ENCODE measurements around the gene CTNNAL1.

DNA sequence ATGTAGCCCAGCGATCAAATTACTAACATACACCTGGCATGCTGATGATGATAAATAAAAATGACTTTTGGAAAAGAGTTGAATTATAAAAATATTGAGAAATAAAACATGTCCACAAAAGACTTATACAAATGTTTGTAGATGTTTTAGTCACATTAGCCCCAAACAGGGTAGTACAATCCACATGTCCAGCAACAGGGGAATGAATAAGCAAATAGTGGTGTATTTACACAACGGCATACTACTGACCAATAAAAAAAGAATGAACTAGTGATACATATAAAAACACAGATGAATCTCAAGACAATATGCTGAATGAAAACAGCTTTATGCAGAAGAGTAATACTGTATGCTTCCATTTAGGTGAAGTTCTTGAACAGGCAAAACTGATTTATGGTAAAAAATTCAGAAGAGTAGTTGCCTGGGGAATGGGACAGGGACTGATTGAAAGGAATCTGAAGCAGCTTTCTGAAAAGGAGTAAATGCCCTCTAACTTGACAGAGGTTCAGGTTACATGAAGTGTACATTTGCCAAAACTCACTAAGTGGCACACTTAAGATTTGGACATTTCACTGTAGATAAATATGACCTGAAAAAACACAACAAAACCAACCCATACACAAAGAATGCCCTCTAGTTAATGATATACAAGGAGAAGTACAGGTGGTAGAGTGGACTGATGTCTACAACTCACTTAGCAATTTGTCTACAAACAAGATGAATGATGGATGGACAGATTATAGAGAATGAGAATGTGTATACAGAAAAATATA is 115.8 kb downstream of the CTNNAL1 start:
- TF ChIP-seq, protein P1, sequence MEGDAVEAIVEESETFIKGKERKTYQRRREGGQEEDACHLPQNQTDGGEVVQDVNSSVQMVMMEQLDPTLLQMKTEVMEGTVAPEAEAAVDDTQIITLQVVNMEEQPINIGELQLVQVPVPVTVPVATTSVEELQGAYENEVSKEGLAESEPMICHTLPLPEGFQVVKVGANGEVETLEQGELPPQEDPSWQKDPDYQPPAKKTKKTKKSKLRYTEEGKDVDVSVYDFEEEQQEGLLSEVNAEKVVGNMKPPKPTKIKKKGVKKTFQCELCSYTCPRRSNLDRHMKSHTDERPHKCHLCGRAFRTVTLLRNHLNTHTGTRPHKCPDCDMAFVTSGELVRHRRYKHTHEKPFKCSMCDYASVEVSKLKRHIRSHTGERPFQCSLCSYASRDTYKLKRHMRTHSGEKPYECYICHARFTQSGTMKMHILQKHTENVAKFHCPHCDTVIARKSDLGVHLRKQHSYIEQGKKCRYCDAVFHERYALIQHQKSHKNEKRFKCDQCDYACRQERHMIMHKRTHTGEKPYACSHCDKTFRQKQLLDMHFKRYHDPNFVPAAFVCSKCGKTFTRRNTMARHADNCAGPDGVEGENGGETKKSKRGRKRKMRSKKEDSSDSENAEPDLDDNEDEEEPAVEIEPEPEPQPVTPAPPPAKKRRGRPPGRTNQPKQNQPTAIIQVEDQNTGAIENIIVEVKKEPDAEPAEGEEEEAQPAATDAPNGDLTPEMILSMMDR (IDR thresholded peaks at IDR 0.05), result no peak
- TF ChIP-seq POLR2A (IDR thresholded peaks at IDR 0.05), result no peak
- TF ChIP-seq POLR2AphosphoS5 (IDR thresholded peaks at IDR 0.05), result no peak
- TF ChIP-seq EP300 (IDR thresholded peaks at IDR 0.05), result no peak

Measured in stomach (tissue), 4 donors.